ENCODE results near the gene CLDND2. TPM values are rescaled to one million over a fixed set of nuclear protein-coding genes. Genes with fewer than 3 reads are reported as not detected.
"Not testable (repeated sequence)": the region's sequence is repeated elsewhere in the genome, so short reads cannot be mapped to it uniquely, and the experiment has no call there.

CLDND2 gene
- total and polyA plus RNA-seq, 2 of the 8 experiments (the other 6 are each of a cell fraction or from before 2014, with no cell fraction given) = 0.21 to 0.56 TPM

DNA sequence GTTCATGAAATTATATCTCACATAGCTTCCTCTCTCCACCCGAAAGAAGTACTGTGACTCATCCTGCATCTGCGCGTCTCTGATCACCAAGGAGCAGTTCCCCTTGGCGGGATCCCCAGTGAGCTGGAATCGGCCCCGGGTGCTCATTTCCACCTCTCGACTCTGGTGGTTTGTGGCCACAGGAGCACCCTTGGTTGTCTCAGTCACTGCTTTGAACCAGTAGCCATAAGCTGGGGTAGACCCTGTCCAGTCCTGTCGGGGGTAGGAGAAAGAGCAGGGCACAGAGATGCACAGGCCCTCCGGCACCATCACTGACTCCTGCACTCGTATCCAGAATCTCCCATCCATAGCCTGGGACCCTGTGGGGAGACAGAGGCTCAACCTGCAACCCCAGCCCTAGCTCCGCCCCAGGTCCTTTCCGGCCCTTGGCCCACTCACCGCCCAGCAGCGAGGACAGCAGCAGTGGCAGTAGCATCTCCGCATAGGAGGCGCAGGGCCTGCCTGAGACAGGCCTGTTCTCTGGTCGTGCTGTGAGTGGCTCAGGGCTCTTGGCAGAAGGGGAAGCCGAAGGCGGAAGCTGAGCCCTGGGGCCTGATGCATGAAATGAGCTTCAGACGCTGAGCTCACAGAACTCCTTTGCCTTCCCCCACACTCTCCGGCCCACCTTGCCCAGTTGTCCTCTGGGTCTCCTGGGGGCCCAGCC lies 48.5 kb upstream of the CLDND2 start, which contains the start of gene SIGLEC10 (continued):
- TF ChIP-seq FOSL1 (IDR thresholded peaks at IDR 0.05; ENCODE audit: insufficient read depth, low read depth, low read length) (no peak), CBX5 (IDR thresholded peaks at IDR 0.05; ENCODE audit: low read depth, low read length) (no peak), SP4 (IDR thresholded peaks at IDR 0.05; ENCODE audit: low read length) (no peak), RBBP5 (IDR thresholded peaks at IDR 0.05; ENCODE audit: borderline replicate concordance, low read depth, low read length) (no peak)

DNA sequence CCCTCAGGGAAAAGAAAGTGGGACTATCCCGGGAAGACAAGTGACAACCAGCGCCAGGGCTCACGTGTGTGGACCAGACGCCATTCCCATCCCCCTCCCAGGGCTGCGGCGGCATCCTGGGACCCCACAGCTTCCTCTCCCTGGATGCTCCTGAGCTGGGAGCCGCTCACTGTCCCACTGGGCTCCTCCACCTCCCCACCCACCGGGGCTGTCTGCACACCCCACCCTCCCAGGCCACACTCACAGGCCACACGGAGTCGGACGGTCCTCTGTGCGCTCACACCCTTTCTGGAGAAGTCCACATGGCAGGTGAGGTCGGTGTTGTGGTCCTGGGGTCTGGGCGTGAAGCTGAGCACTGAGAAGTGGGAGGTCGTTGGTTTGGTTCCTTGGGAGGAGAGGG lies 47.6 kb upstream of the CLDND2 start:
- FAIRE-seq; H3K23ac ChIP-seq (ENCODE audit: insufficient read length); H2BK120ac ChIP-seq (replicated peaks; ENCODE audit: low read depth, low read length); H2AFZ ChIP-seq (ENCODE audit: low read length); H3K27me3 ChIP-seq (replicated peaks in 1 of 4; ENCODE audit: control insufficient read depth in 3 of 4, extremely low read depth in 1 of 4, insufficient read depth in 3 of 4, low read length in 3 of 4); H3K56ac ChIP-seq (replicated peaks; ENCODE audit: insufficient read length, low read depth, low read length); H3K4me2 ChIP-seq (ENCODE audit: insufficient read depth in 1 of 2, low read depth in 2 of 2, low read length in 2 of 2); H3K79me1 ChIP-seq (ENCODE audit: low read depth, low read length); DNase-seq (ENCODE audit: low read depth in 1 of 2, low spot score in 2 of 2); H3K18ac ChIP-seq (ENCODE audit: extremely low read depth, low read length); H4K8ac ChIP-seq (ENCODE audit: extremely low read depth, insufficient read depth, low read length); H3K36me3 ChIP-seq (ENCODE audit: control insufficient read depth in 2 of 4, insufficient read depth in 4 of 4, low read length in 3 of 4); H4K5ac ChIP-seq (ENCODE audit: insufficient read length, low read depth, low read length); H3K23me2 ChIP-seq (ENCODE audit: low read depth, low read length); H2AK5ac ChIP-seq (ENCODE audit: low read depth, low read length); H3K9me3 ChIP-seq (ENCODE audit: insufficient read depth in 2 of 2, low read depth in 1 of 2, low read length in 1 of 2); H3K9ac ChIP-seq (replicated peaks in 1 of 4; ENCODE audit: extremely low read depth in 1 of 4, low read depth in 3 of 4, low read length in 3 of 4); H2BK20ac ChIP-seq (ENCODE audit: low read length); H3K4ac ChIP-seq (replicated peaks; ENCODE audit: insufficient read length, low read depth, low read length); H2BK5ac ChIP-seq (ENCODE audit: low read depth, low read length); H2BK12ac ChIP-seq (ENCODE audit: low read depth, low read length); H3K4me3 ChIP-seq (ENCODE audit: extremely low read depth in 1 of 4, insufficient read depth in 2 of 4, low read depth in 3 of 4, low read length in 4 of 4); H4K91ac ChIP-seq (replicated peaks; ENCODE audit: insufficient read length, low read length); POLR2A ChIA-PET (ENCODE audit: partially characterized antibody); H4K20me1 ChIP-seq (replicated peaks in 1 of 2; ENCODE audit: control insufficient read depth in 1 of 2, insufficient read depth in 2 of 2, low read length in 2 of 2); H3K79me2 ChIP-seq (ENCODE audit: control insufficient read depth in 1 of 2, insufficient read depth in 2 of 2, low read length in 2 of 2); H3K14ac ChIP-seq (ENCODE audit: insufficient read length); H2BK15ac ChIP-seq (ENCODE audit: low read length); H3K27ac ChIP-seq (ENCODE audit: low read depth, low read length): not testable (repeated sequence)
- peaks cover 0 to 11% (median 3%) of the 10 kb centered on the region in 4 experiments; a peak in 2 of 7 replicates for H3K4me1 ChIP-seq (replicated peaks in 1 of 4; ENCODE audit: control insufficient read depth in 3 of 4, insufficient read depth in 4 of 4, low read length in 3 of 4)
- CTCF ChIA-PET (ENCODE audit: partially characterized antibody) = interaction anchor here (0.6 to 6.7 kb wide), 7 partner anchors 6 to 241 kb away, joined by 3 to 58 read pairs (median 7); partner anchors contain the start of gene NKG7
- 87% methylated on average over 10 of the region's 15 CpGs; no CpG with 5 or more reads in 1 of the 2 experiments for WGBS, 2 experiments (ENCODE audit: extremely low coverage in 1 of 2, insufficient coverage in 1 of 2, insufficient read length in 1 of 2, insufficient replicate concordance in 2 of 2, low coverage in 1 of 2, low lambda C conversion rate in 2 of 2, missing lambda C conversion rate in 1 of 2)

Measured in H1 (cell line).